ENCODE measurements around the gene CHN1. TPM values are rescaled to one million over a fixed set of nuclear protein-coding genes. Genes with fewer than 3 reads are reported as not detected.

CHN1 gene
- total RNA-seq, 1 donor from 2014 or later: 14.2 TPM

- no peak for TF ChIP-seq CTCF (IDR thresholded peaks at IDR 0.05; ENCODE audit: borderline replicate concordance)
- intact Hi-C loops (cut with micrococcal nuclease): no loop called here
- no peak for DNase-seq
- no peaks in the 10 kb centered on the region for H3K4me1 ChIP-seq
- no peaks in the 10 kb centered on the region for H3K36me3 ChIP-seq
- H3K27me3 ChIP-seq (ENCODE audit: low read depth): no peaks in the 10 kb centered on the region
- no peak overlapping the region for H3K27ac ChIP-seq (replicated peaks)
- no peak overlapping the region for H3K4me3 ChIP-seq
- H3K9me3 ChIP-seq (replicated peaks): no peaks in the 10 kb centered on the region
Measured at GRCh38 chr2:174789001-174789400, 216.2 kb downstream of the CHN1 start.

GRCh38 chr2:174788291-174788929 is 216.8 kb downstream of the CHN1 start:
- Histone ChIP-seq H3K36me3 (no peaks in the 10 kb centered on the region), H3K27me3 (ENCODE audit: low read depth) (no peaks in the 10 kb centered on the region), H3K9me3 (replicated peaks) (no peaks in the 10 kb centered on the region), H3K4me1 (no peaks in the 10 kb centered on the region), H3K4me3 (no peak overlapping the region), H3K27ac (replicated peaks) (no peak overlapping the region)
- intact Hi-C loops (cut with micrococcal nuclease): no loop called here
- no peak for TF ChIP-seq CTCF (IDR thresholded peaks at IDR 0.05; ENCODE audit: borderline replicate concordance)
- DNase-seq: no peak

GRCh38 chr2:174787487-174788205 is 217.5 kb downstream of the CHN1 start:
- H3K27ac ChIP-seq (replicated peaks): no peak overlapping the region
- no peak for DNase-seq
- H3K4me1 ChIP-seq: no peaks in the 10 kb centered on the region
- H3K4me3 ChIP-seq: no peak overlapping the region
- H3K27me3 ChIP-seq (ENCODE audit: low read depth): no peaks in the 10 kb centered on the region
- TF ChIP-seq CTCF (IDR thresholded peaks at IDR 0.05; ENCODE audit: borderline replicate concordance): no peak
- H3K36me3 ChIP-seq: no peaks in the 10 kb centered on the region
- intact Hi-C loops (cut with micrococcal nuclease): no loop called here
- no peaks in the 10 kb centered on the region for H3K9me3 ChIP-seq (replicated peaks)

GRCh38 chr2:174786066-174786725 is 219.0 kb downstream of the CHN1 start:
- intact Hi-C loops (cut with micrococcal nuclease): no loop called here
- Histone ChIP-seq H3K27ac (replicated peaks) (no peak overlapping the region), H3K27me3 (ENCODE audit: low read depth) (no peaks in the 10 kb centered on the region), H3K36me3 (no peaks in the 10 kb centered on the region), H3K4me3 (no peak overlapping the region), H3K4me1 (no peaks in the 10 kb centered on the region), H3K9me3 (replicated peaks) (no peaks in the 10 kb centered on the region)
- TF ChIP-seq CTCF (IDR thresholded peaks at IDR 0.05; ENCODE audit: borderline replicate concordance): no peak
- DNase-seq: no peak

- Histone ChIP-seq H3K4me3 (no peak overlapping the region), H3K9me3 (replicated peaks) (no peaks in the 10 kb centered on the region), H3K27me3 (ENCODE audit: low read depth) (no peaks in the 10 kb centered on the region), H3K27ac (replicated peaks) (no peak overlapping the region), H3K4me1 (no peaks in the 10 kb centered on the region), H3K36me3 (no peaks in the 10 kb centered on the region)
- TF ChIP-seq CTCF (IDR thresholded peaks at IDR 0.05; ENCODE audit: borderline replicate concordance): no peak
- intact Hi-C loops (cut with micrococcal nuclease): no loop called here
- DNase-seq: no peak
Measured at GRCh38 chr2:174785481-174785880, 219.7 kb downstream of the CHN1 start.

Measured in left ventricle myocardium inferior (tissue), 1 donor.